BE2C (cell line): ENCODE measurements around the gene KRT33B.
"Not testable (repeated sequence)": the region's sequence is repeated elsewhere in the genome, so short reads cannot be mapped to it uniquely, and the experiment has no call there.

ENCODE experiments used
- DNase-seq: peaks from one replicate; pipeline ENCODE4 v3.0.0-alpha.2; 2020
- H3K27me3 ChIP-seq: fragments of 250-450 bp; sonication (Bioruptor Pico); 2 replicates; pipeline ENCODE4 v1.5.1; 2020; ENCODE audit warnings: mild to moderate bottlenecking
- H3K36me3 ChIP-seq: fragments of 250-450 bp; sonication (Bioruptor Pico); 2 replicates; pipeline ENCODE4 v1.5.1; 2020; ENCODE audit warnings: mild to moderate bottlenecking
- H3K4me1 ChIP-seq: fragments of 250-450 bp; sonication (Bioruptor Pico); 2 replicates; pipeline ENCODE4 v1.5.1; 2020
- H3K4me3 ChIP-seq: 2 replicates; pipeline ENCODE4 v1.5.1; 2011; ENCODE audit warnings: low read depth, low read length
- H3K9me3 ChIP-seq: fragments of 250-450 bp; sonication (Bioruptor Pico); 2 replicates; pipeline ENCODE4 v1.5.1; 2020
- CTCF ChIP-seq: IDR thresholded peaks from 2 replicates; pipeline ENCODE4 v1.5.1; 2012; ENCODE audit warnings: mild to moderate bottlenecking, low read depth, low read length

The KRT33B gene

GRCh38 chr17:41387670-41388069, 18.1 kb upstream of the KRT33B start:
- Histone ChIP-seq H3K9me3 (no peaks in the 10 kb centered on the region; the same call in 1 of the 2 replicates), H3K4me3 (no peak overlapping the region), H3K36me3 (no peaks in the 10 kb centered on the region), H3K27me3 (peaks cover 16% of the 10 kb centered on the region), H3K4me1 (no peaks in the 10 kb centered on the region)
- no peak for TF ChIP-seq CTCF
- DNase-seq: no peak

- DNase-seq: no peak
- no peaks in the 10 kb centered on the region for H3K4me1 ChIP-seq
- H3K4me3 ChIP-seq: no peak overlapping the region
- no peak for TF ChIP-seq CTCF
- H3K9me3 ChIP-seq: no peaks in the 10 kb centered on the region; the same call in 1 of the 2 replicates
- peaks cover 29% of the 10 kb centered on the region for H3K27me3 ChIP-seq
- no peaks in the 10 kb centered on the region for H3K36me3 ChIP-seq
Measured at GRCh38 chr17:41386227-41386626, 16.6 kb upstream of the KRT33B start.

- DNase-seq: no peak
- Histone ChIP-seq H3K36me3 (no peaks in the 10 kb centered on the region), H3K4me1 (no peaks in the 10 kb centered on the region), H3K9me3 (no peaks in the 10 kb centered on the region; the same call in 1 of the 2 replicates), H3K4me3 (no peak overlapping the region), H3K27me3 (peaks cover 39% of the 10 kb centered on the region)
- TF ChIP-seq CTCF: no peak
Measured at GRCh38 chr17:41383690-41384089, 14.1 kb upstream of the KRT33B start.

- no peak for TF ChIP-seq CTCF
- Histone ChIP-seq H3K9me3 (no peaks in the 10 kb centered on the region; the same call in 1 of the 2 replicates), H3K4me1 (no peaks in the 10 kb centered on the region), H3K27me3 (peaks cover 34% of the 10 kb centered on the region), H3K36me3 (no peaks in the 10 kb centered on the region), H3K4me3 (no peak overlapping the region)
- DNase-seq: no peak
Measured at GRCh38 chr17:41382394-41382793, 12.8 kb upstream of the KRT33B start.

GRCh38 chr17:41381943-41382342, 12.3 kb upstream of the KRT33B start, which contains the start of gene KRT34:
KRT34 (minus strand) TSS chr17:41382306; CDS start chr17:41382246, 60 bp downstream.
- H3K27me3 ChIP-seq: peaks cover 35% of the 10 kb centered on the region
- not testable (repeated sequence) for DNase-seq, H3K36me3 ChIP-seq, H3K9me3 ChIP-seq, H3K4me3 ChIP-seq, H3K4me1 ChIP-seq

GRCh38 chr17:41380091-41380490, 10.5 kb upstream of the KRT33B start:
- not testable (repeated sequence) for H3K36me3 ChIP-seq, H3K4me1 ChIP-seq, H3K9me3 ChIP-seq, H3K4me3 ChIP-seq, DNase-seq
- peaks cover 36% of the 10 kb centered on the region for H3K27me3 ChIP-seq

- DNase-seq: no peak
- Histone ChIP-seq H3K4me3 (no peak overlapping the region), H3K4me1 (no peaks in the 10 kb centered on the region), H3K27me3 (peaks cover 28% of the 10 kb centered on the region), H3K9me3 (no peaks in the 10 kb centered on the region; the same call in 1 of the 2 replicates), H3K36me3 (no peaks in the 10 kb centered on the region)
- no peak for TF ChIP-seq CTCF
Measured at GRCh38 chr17:41377546-41377945, 7.9 kb upstream of the KRT33B start.
